Uterus (tissue), 4 donors: ENCODE results near the gene CCDC50. TPM values are rescaled to one million over a fixed set of nuclear protein-coding genes. Genes with fewer than 3 reads are reported as not detected.

Experiments used
- DNase-seq, 2 donors: peaks; one replicate each; pipeline ENCODE4 v3.0.0-alpha.2; 2019 to 2020
- H3K27ac ChIP-seq, 2 donors: fragments of 200-600 bp; sonication (generic); 1 replicate in 1 of 2; 2 replicates in 1 of 2; pipeline ENCODE4 v1.5.1; 2016 to 2018
- H3K27me3 ChIP-seq, 2 donors: fragments of 200-600 bp; sonication (generic); one replicate each; pipeline ENCODE4 v1.5.1; 2018 to 2019; ENCODE audit warnings: control low read depth in 1 of 2
- H3K36me3 ChIP-seq, 2 donors: fragments of 200-600 bp; sonication (generic); one replicate each; pipeline ENCODE4 v1.5.1; 2019; ENCODE audit warnings: control low read depth in 1 of 2
- H3K4me1 ChIP-seq, 2 donors: fragments of 200-600 bp; sonication (generic); one replicate each; pipeline ENCODE4 v1.5.1; 2018 to 2019; ENCODE audit warnings: control low read depth in 1 of 2
- H3K4me3 ChIP-seq, 2 donors: fragments of 200-600 bp; sonication (generic); 1 replicate in 1 of 2; 2 replicates in 1 of 2; pipeline ENCODE4 v1.5.1; 2018 to 2019; ENCODE audit warnings: mild to moderate bottlenecking in 1 of 2
- H3K9me3 ChIP-seq, 2 donors: fragments of 200-600 bp; sonication (generic); one replicate each; pipeline ENCODE4 v1.5.1; 2019; ENCODE audit warnings: control low read depth in 1 of 2
- POLR2A ChIP-seq, 2 donors: fragments of 450-650 bp; IDR thresholded peaks; one replicate each; pipeline ENCODE4 v1.6.1; 2016; ENCODE audit warnings: antibody characterized with exemption in 2 of 2, mild to moderate bottlenecking in 1 of 2, moderate library complexity in 1 of 2
- intact Hi-C: fragments of 100-400 bp; cut with DNase I; formaldehyde crosslinking; loops from one replicate; pipeline ENCODE4 v1.15.1; 2023; ENCODE audit warnings: low total_unique reads
- total RNA-seq, 4 donors: library from RNA; depleted of rRNA in 3 of 4; stranded (reverse); fragments of >200 nt in 3 of 4; gene quantifications; one replicate each; pipeline versions ENCODE4 v1.1.0 to v1.2.4, GENCODE V29; 2014 to 2023
- TF ChIP-seq, protein P1 (sequence below), 4 experiments: fragments of 200-600 bp in 2 of 4; fragments of 450-650 bp in 2 of 4; sonication (generic) in 2 of 4; IDR thresholded peaks; one replicate each; pipeline ENCODE4 v1.5.1; 2016 to 2019; ENCODE audit warnings: antibody characterized with exemption in 4 of 4, mild to moderate bottlenecking in 2 of 4, moderate library complexity in 1 of 4
- donor health status: DM: yes; HTN: yes; CAD: no.

The CCDC50 gene
- total RNA-seq, 4 donors from 2014 or later, result 68.4 to 342 (median 96.1) TPM

DNA sequence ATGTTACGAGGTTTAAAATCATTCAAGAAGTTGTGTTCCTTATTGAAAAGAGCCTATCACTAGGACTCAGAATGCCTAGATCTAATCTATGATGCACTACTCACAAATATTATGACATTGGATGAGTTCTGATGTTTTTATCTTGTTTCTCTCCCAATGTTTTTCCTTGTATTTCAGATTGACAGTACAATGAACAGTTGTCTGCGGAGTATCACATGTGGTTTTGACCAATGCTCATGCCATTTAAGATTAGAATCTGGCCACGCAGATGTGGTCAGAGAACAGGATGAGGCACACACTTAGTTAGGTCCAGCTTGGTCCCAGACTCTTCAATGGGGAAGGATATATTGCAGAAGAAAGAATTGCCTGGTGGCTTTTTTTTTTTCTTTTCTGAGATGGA, 25.6 kb upstream of the CCDC50 start:
- Histone ChIP-seq H3K4me3 (no peak overlapping the region), H3K27me3 (no peaks in the 10 kb centered on the region), H3K9me3 (no peaks in the 10 kb centered on the region), H3K36me3 (no peaks in the 10 kb centered on the region), H3K27ac (no peak overlapping the region), H3K4me1 (no peaks in the 10 kb centered on the region)
- DNase-seq, result no peak
- intact Hi-C loops, result no loop called here
- TF ChIP-seq, protein P1, sequence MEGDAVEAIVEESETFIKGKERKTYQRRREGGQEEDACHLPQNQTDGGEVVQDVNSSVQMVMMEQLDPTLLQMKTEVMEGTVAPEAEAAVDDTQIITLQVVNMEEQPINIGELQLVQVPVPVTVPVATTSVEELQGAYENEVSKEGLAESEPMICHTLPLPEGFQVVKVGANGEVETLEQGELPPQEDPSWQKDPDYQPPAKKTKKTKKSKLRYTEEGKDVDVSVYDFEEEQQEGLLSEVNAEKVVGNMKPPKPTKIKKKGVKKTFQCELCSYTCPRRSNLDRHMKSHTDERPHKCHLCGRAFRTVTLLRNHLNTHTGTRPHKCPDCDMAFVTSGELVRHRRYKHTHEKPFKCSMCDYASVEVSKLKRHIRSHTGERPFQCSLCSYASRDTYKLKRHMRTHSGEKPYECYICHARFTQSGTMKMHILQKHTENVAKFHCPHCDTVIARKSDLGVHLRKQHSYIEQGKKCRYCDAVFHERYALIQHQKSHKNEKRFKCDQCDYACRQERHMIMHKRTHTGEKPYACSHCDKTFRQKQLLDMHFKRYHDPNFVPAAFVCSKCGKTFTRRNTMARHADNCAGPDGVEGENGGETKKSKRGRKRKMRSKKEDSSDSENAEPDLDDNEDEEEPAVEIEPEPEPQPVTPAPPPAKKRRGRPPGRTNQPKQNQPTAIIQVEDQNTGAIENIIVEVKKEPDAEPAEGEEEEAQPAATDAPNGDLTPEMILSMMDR (IDR thresholded peaks at IDR 0.05), result no peak
- no peak for TF ChIP-seq POLR2A (IDR thresholded peaks at IDR 0.05)

DNA sequence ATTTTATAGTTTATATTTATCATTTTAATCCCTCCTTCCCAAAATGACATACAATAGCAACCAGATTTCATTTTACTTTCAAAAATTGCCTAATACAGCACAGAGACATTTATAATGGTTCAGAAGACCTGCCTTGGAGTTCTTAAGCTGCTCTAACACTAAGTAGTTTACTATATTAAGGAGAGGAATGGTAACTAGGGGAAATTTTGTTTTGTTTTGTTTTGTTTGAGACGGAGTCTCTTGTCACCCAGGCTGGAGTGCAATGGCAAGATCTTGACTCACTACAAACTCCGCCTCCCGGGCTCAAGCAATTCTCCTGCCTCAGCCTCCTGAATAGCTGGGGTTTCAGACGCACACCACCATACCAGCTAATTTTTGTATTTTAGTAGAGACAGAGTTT, 22.8 kb upstream of the CCDC50 start:
- intact Hi-C loops, result no loop called here
- Histone ChIP-seq H3K27ac (no peak overlapping the region), H3K27me3 (no peaks in the 10 kb centered on the region), H3K4me3 (no peak overlapping the region), H3K4me1 (no peaks in the 10 kb centered on the region), H3K36me3 (no peaks in the 10 kb centered on the region), H3K9me3 (no peaks in the 10 kb centered on the region)
- TF ChIP-seq POLR2A (IDR thresholded peaks at IDR 0.05), result no peak
- TF ChIP-seq, protein P1 (IDR thresholded peaks at IDR 0.05), result no peak
- DNase-seq, result no peak

DNA sequence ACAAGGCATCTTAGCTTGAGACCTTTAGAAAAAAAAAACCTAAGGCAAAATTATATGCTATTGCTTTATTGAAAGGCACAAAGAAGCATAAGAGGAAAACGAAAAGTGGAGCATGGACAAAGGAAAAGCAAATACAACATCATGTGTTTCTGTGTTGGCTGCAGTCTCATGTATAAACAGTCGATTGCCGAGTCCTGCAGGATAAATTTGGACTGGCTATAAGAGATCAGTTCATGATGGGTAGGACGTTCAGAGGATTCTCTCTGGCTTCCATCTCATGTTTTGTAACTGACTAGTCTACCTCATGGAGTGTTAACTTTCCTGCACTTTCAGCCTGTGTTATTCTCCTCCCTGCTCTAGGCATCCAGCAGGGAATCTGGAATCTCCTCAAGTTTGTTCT, 21.9 kb upstream of the CCDC50 start:
- Histone ChIP-seq H3K4me3 (no peak overlapping the region), H3K4me1 (no peaks in the 10 kb centered on the region), H3K36me3 (no peaks in the 10 kb centered on the region), H3K27me3 (no peaks in the 10 kb centered on the region), H3K9me3 (no peaks in the 10 kb centered on the region), H3K27ac (no peak overlapping the region)
- TF ChIP-seq, protein P1 (IDR thresholded peaks at IDR 0.05), result no peak
- TF ChIP-seq POLR2A (IDR thresholded peaks at IDR 0.05), result no peak
- intact Hi-C loops, result no loop called here
- DNase-seq, result no peak

DNA sequence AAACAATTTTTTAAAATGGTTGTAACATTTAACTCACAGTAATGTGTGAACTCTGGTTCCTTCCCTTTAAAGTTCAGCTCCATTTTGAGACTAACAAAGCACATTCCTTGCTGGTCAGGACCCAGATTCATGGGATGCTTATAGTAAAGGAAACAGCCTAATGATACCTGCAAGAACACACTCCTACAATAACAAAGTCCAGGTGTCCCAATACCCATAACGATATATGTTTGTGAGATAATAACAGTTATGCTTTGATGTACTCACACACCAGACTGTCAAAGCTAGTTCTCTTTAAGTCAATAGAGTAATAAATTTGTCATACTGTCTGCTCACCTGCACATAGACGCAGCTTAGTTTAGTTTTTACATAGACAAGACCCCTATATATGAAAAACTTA, 15.9 kb upstream of the CCDC50 start:
- TF ChIP-seq, protein P1 (IDR thresholded peaks at IDR 0.05), result no peak
- Histone ChIP-seq H3K4me3 (no peak overlapping the region), H3K27me3 (no peaks in the 10 kb centered on the region), H3K36me3 (no peaks in the 10 kb centered on the region), H3K27ac (no peak overlapping the region), H3K4me1 (no peaks in the 10 kb centered on the region), H3K9me3 (no peaks in the 10 kb centered on the region)
- no peak for DNase-seq
- intact Hi-C loops, result no loop called here

DNA sequence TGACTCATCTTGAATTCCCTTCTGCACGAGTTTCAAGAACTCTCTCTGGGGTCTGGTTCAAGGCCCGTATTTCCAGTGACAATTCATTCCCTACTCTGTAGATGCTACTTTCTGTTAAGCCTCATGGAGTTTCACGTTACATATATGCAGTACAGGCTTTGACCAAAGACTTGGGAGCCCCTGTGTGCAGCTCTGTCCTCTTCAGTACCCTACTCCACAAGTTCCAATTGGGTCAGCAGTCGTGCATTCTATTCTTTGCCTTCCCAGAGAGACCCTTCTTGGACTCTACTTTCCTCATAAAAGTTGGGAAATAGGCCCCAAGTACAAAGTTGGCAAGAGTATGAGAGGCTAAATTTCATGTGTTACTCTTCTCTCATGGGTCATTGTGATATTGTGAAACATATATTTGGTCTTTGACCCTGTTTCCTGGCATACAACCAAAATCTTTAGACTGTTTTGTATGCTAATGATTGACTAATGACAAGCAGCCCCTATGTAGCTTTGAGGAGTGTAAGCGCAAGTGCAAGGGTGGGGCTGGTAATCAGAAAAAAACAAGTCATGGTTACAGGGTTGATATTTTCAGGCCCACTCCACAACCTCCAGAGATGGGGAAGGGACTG, 15.0 kb upstream of the CCDC50 start:
- Histone ChIP-seq H3K27me3 (no peaks in the 10 kb centered on the region), H3K36me3 (no peaks in the 10 kb centered on the region), H3K4me1 (no peaks in the 10 kb centered on the region), H3K9me3 (no peaks in the 10 kb centered on the region), H3K27ac (no peak overlapping the region), H3K4me3 (no peak overlapping the region)
- intact Hi-C loops, result no loop called here
- no peak for TF ChIP-seq POLR2A (IDR thresholded peaks at IDR 0.05)
- TF ChIP-seq, protein P1 (IDR thresholded peaks at IDR 0.05), result no peak
- DNase-seq, result no peak
